ENCODE data around the gene ADIPOR2. TPM values are rescaled to one million over a fixed set of nuclear protein-coding genes. Genes with fewer than 3 reads are reported as not detected.
A peak's percentile ranks its signal among the peaks of the same experiment; 100 is the strongest.

Gene ADIPOR2
- total RNA-seq = 10 to 100 TPM; 36.4 to 52.0 (median 42.8) TPM
- polyA plus RNA-seq = 28.1 TPM
- long read RNA-seq, donor 1, full-length matches to known transcripts = 1 of 17 reads
- long read RNA-seq, donor 1, partial matches to known transcripts = 0 of 17 reads
- long read RNA-seq, donor 1, other reads (novel, unspliced or antisense) = 16 of 17 reads
- long read RNA-seq, donor 2, full-length matches to known transcripts = 1 of 2 reads
- long read RNA-seq, donor 2, partial matches to known transcripts = 0 of 2 reads
- long read RNA-seq, donor 2, other reads (novel, unspliced or antisense) = 1 of 2 reads
- long read RNA-seq, donor 3, full-length matches to known transcripts = 6 of 29 reads
- long read RNA-seq, donor 3, partial matches to known transcripts = 0 of 29 reads
- long read RNA-seq, donor 3, other reads (novel, unspliced or antisense) = 23 of 29 reads
- long read RNA-seq, donor 4, partial matches to known transcripts = 0 of 5 reads
- long read RNA-seq, donor 4, other reads (novel, unspliced or antisense) = 5 of 5 reads

- H3K4me1 ChIP-seq (ENCODE audit: control insufficient read depth, insufficient read depth, low read length) = no peaks in the 10 kb centered on the region
- peak within 1 kb of the TSS; percentile 88 for H3K4me3 ChIP-seq (ENCODE audit: low read length)
- H3K9me3 ChIP-seq (ENCODE audit: control insufficient read depth, low read length) = no peaks in the 10 kb centered on the region
- intact Hi-C loops (cut with DNase I) = no loop called here
- peak; percentile 99 for ATAC-seq
- peak; percentile 97 to 98 (median 98) for DNase-seq
- H3K27ac ChIP-seq (ENCODE audit: low read length) = peak within 1 kb of the TSS; percentile 100
- H3K27me3 ChIP-seq (ENCODE audit: control insufficient read depth, insufficient read depth) = no peaks in the 10 kb centered on the region
- WGBS = under 1% methylated on average over 59 of the region's 59 CpGs
These were observed at the start of gene ADIPOR2 for GRCh38 chr12:1690578-1691122. Gene ADIPOR2, plus strand, starts transcription at chr12:1691070. Its CDS starts 63,274 bp downstream, at chr12:1754344.

- Histone ChIP-seq H3K27ac (ENCODE audit: low read length) (no peak overlapping the region), H3K4me3 (ENCODE audit: low read length) (no peak overlapping the region), H3K27me3 (ENCODE audit: control insufficient read depth, insufficient read depth) (no peaks in the 10 kb centered on the region), H3K9me3 (ENCODE audit: control insufficient read depth, low read length) (no peaks in the 10 kb centered on the region), H3K4me1 (ENCODE audit: control insufficient read depth, insufficient read depth, low read length) (no peaks in the 10 kb centered on the region)
- 64% methylated on average over 7 of the region's 7 CpGs for WGBS
- ATAC-seq (no peak), DNase-seq (no peak)
- intact Hi-C loops (cut with DNase I) = no loop called here
These were observed 48.4 kb upstream of the ADIPOR2 start for GRCh38 chr12:1642513-1642912.

GRCh38 chr12:1643043-1643442 lies 47.8 kb upstream of the ADIPOR2 start:
- Histone ChIP-seq H3K4me1 (ENCODE audit: control insufficient read depth, insufficient read depth, low read length) (no peaks in the 10 kb centered on the region), H3K27me3 (ENCODE audit: control insufficient read depth, insufficient read depth) (no peaks in the 10 kb centered on the region), H3K9me3 (ENCODE audit: control insufficient read depth, low read length) (no peaks in the 10 kb centered on the region), H3K4me3 (ENCODE audit: low read length) (no peak overlapping the region), H3K27ac (ENCODE audit: low read length) (no peak overlapping the region)
- intact Hi-C loops (cut with DNase I) = no loop called here
- DNase-seq (no peak), ATAC-seq (no peak)
- whole genome bisulfite sequencing = 62% methylated on average over 9 of the region's 9 CpGs

GRCh38 chr12:1643905-1644533 lies 46.9 kb upstream of the ADIPOR2 start:
- no peak for ATAC-seq
- 41% methylated on average over 7 of the region's 7 CpGs for WGBS
- no peaks in the 10 kb centered on the region for H3K4me1 ChIP-seq (ENCODE audit: control insufficient read depth, insufficient read depth, low read length)
- no peak overlapping the region for H3K27ac ChIP-seq (ENCODE audit: low read length)
- H3K4me3 ChIP-seq (ENCODE audit: low read length) = no peak overlapping the region
- no peaks in the 10 kb centered on the region for H3K9me3 ChIP-seq (ENCODE audit: control insufficient read depth, low read length)
- no peak for DNase-seq
- no peaks in the 10 kb centered on the region for H3K27me3 ChIP-seq (ENCODE audit: control insufficient read depth, insufficient read depth)
- intact Hi-C loops (cut with DNase I) = no loop called here

- peak; percentile 46 to 73 for ATAC-seq
- H3K4me3 ChIP-seq (ENCODE audit: low read length) = no peak overlapping the region
- WGBS = 31% methylated on average over 15 of the region's 15 CpGs
- H3K9me3 ChIP-seq (ENCODE audit: control insufficient read depth, low read length) = no peaks in the 10 kb centered on the region
- no peaks in the 10 kb centered on the region for H3K27me3 ChIP-seq (ENCODE audit: control insufficient read depth, insufficient read depth)
- H3K4me1 ChIP-seq (ENCODE audit: control insufficient read depth, insufficient read depth, low read length) = peaks cover under 1% of the 10 kb centered on the region
- intact Hi-C loops (cut with DNase I) = no loop called here
- H3K27ac ChIP-seq (ENCODE audit: low read length) = no peak overlapping the region
- DNase-seq = peak; percentile 80 to 94 (median 92)
These were observed 46.1 kb upstream of the ADIPOR2 start for GRCh38 chr12:1644534-1645438.

GRCh38 chr12:1645819-1646218 lies 45.1 kb upstream of the ADIPOR2 start:
- H3K4me3 ChIP-seq (ENCODE audit: low read length) = no peak overlapping the region
- H3K27ac ChIP-seq (ENCODE audit: low read length) = no peak overlapping the region
- no peaks in the 10 kb centered on the region for H3K27me3 ChIP-seq (ENCODE audit: control insufficient read depth, insufficient read depth)
- peak in 2 of 3 donors; percentile 50 to 73 for DNase-seq
- no peaks in the 10 kb centered on the region for H3K9me3 ChIP-seq (ENCODE audit: control insufficient read depth, low read length)
- intact Hi-C loops (cut with DNase I) = no loop called here
- no peak for ATAC-seq
- WGBS = 96% methylated on average over 29 of the region's 29 CpGs
- peaks cover 4% of the 10 kb centered on the region for H3K4me1 ChIP-seq (ENCODE audit: control insufficient read depth, insufficient read depth, low read length)

GRCh38 chr12:1646569-1647284 lies 44.1 kb upstream of the ADIPOR2 start:
- ATAC-seq (no peak), DNase-seq (no peak)
- Histone ChIP-seq H3K27ac (ENCODE audit: low read length) (no peak overlapping the region), H3K9me3 (ENCODE audit: control insufficient read depth, low read length) (no peaks in the 10 kb centered on the region), H3K4me3 (ENCODE audit: low read length) (no peak overlapping the region), H3K27me3 (ENCODE audit: control insufficient read depth, insufficient read depth) (no peaks in the 10 kb centered on the region), H3K4me1 (ENCODE audit: control insufficient read depth, insufficient read depth, low read length) (peaks cover 4% of the 10 kb centered on the region)
- 84% methylated on average over 21 of the region's 21 CpGs for WGBS
- intact Hi-C loops (cut with DNase I) = no loop called here

- no peaks in the 10 kb centered on the region for H3K27me3 ChIP-seq (ENCODE audit: control insufficient read depth, insufficient read depth)
- WGBS = 97% methylated on average over 3 of the region's 3 CpGs
- H3K27ac ChIP-seq (ENCODE audit: low read length) = no peak overlapping the region
- intact Hi-C loops (cut with DNase I) = no loop called here
- H3K4me3 ChIP-seq (ENCODE audit: low read length) = no peak overlapping the region
- no peaks in the 10 kb centered on the region for H3K9me3 ChIP-seq (ENCODE audit: control insufficient read depth, low read length)
- ATAC-seq (no peak), DNase-seq (no peak)
- H3K4me1 ChIP-seq (ENCODE audit: control insufficient read depth, insufficient read depth, low read length) = peaks cover 4% of the 10 kb centered on the region
These were observed 43.6 kb upstream of the ADIPOR2 start for GRCh38 chr12:1647285-1647669.

GRCh38 chr12:1650260-1650977 lies 40.5 kb upstream of the ADIPOR2 start:
- WGBS = 20% methylated on average over 5 of the region's 5 CpGs
- no peak overlapping the region for H3K4me3 ChIP-seq (ENCODE audit: low read length)
- H3K27ac ChIP-seq (ENCODE audit: low read length) = peak overlapping the region; percentile 28
- H3K27me3 ChIP-seq (ENCODE audit: control insufficient read depth, insufficient read depth) = no peaks in the 10 kb centered on the region
- DNase-seq (peak in 1 of 3 donors; percentile 73), ATAC-seq (peak; percentile 50 to 88)
- intact Hi-C loops (cut with DNase I) = loop anchor here in 3 of 4 donors (5.0 kb wide), 2 partner anchors 287 to 292 kb away; no protein-coding TSS in a partner anchor
- no peaks in the 10 kb centered on the region for H3K9me3 ChIP-seq (ENCODE audit: control insufficient read depth, low read length)
- H3K4me1 ChIP-seq (ENCODE audit: control insufficient read depth, insufficient read depth, low read length) = peaks cover 4% of the 10 kb centered on the region
